ENCODE data around the gene HS3ST3B1. TPM values are rescaled to one million over a fixed set of nuclear protein-coding genes. Genes with fewer than 3 reads are reported as not detected.
A peak's percentile ranks its signal among the peaks of the same experiment; 100 is the strongest.

The HS3ST3B1 gene
- total RNA-seq, 1 donor from 2014 or later, result 3.6 TPM

DNA sequence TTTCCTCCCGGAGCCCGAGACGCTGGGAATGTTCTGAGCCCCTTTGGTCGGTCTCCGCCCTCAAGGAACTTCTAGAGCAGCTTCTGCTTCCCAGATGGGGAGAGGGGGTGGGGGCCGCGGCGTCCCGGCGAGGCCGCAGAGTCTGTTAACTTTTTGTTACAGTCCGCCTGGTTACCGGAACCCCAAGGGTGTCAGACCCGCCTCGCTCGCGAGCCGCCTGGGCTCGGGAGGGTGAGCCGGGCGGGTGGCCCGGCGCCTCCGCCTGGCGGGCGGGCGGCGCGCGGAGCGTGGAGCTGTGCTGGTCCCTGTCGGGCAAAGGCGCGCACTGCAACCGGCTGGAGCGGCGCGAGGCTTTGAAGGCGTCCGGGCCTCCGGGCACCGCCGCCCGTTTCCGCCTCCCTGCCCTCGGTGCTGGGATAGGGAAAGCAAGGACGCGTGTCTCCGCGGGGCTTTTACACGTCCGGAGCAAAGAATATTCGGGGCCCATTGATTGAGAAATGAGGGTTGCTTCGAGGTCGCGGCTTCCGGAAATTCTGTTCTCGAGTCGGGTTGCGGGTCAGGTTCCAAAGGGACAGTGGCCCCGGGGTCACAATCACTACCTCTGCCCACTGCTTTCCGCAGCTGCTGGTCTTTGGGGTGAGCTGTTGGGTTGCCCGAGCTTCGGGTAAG is 1.7 kb downstream of the HS3ST3B1 start:
- peak; percentile 94 for DNase-seq (ENCODE audit: low spot score)

DNA sequence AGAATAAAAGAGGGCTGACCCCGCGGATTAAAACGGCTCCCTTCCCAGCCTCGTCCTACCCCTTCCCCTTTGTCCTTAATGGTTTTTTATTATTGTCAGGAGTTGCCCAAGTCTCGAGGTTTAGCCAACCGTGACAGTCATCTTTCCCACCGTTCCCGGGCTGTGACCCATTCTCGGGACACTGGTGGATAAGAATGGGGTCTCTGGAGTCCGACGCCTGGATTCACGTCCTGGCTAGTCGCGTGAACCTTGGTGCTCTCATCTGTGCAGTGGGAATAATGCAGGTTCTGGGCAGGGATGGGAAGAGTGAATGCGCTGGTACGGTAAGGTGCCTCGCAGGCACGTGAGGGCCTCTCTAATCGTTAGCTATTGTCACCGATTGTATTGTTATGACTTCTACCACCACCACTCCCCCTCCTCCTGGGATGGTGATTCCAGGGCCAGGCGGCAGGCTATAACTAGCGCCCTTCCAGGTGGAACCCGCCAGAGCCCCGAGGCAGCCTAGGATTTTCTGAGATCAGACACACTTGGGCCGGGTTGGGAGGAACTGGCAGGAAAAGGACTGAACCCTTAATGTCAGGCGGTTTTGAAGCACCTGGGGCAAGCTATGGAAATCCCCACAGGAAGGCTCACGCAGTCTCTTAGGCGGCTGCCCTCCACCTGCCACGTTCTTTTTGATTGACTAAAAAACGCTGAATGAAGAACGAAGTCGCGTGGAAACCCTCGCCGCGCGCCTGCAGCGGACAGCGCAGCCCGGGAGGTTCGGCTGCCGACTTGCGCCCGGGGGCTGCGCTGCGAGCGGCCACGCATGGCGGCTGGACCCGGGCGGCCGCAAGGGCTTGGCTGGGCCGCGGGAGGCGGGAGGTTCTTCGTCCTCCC is 2.7 kb downstream of the HS3ST3B1 start:
- DNase-seq (ENCODE audit: low spot score), result no peak

DNA sequence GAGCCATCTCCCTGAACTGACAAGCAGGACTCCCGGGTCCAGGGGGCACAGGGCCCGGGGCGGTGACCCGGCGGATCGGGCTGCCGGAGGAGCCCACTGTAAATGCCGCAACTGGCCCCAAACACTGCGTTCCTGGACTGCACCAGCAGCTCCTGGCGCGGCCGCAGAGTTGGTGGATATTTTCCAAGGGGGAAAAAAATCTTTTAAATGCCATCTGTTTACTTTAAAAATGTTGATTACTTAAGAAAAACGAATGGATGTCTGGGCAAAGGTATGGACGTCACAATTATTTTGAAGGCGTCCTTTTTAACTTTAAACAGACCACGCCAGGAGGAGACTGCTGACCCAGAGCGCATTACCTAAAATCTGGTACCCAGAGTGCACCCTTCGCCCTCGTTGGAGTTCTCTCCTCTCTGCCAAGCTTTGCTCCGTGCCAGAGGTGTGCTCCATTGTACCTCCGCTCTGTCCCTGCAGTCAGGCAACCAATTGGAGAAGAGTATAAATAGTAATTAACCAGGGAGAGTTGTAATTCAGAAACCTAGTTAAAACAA is 3.4 kb downstream of the HS3ST3B1 start:
- no peak for DNase-seq (ENCODE audit: low spot score)

DNA sequence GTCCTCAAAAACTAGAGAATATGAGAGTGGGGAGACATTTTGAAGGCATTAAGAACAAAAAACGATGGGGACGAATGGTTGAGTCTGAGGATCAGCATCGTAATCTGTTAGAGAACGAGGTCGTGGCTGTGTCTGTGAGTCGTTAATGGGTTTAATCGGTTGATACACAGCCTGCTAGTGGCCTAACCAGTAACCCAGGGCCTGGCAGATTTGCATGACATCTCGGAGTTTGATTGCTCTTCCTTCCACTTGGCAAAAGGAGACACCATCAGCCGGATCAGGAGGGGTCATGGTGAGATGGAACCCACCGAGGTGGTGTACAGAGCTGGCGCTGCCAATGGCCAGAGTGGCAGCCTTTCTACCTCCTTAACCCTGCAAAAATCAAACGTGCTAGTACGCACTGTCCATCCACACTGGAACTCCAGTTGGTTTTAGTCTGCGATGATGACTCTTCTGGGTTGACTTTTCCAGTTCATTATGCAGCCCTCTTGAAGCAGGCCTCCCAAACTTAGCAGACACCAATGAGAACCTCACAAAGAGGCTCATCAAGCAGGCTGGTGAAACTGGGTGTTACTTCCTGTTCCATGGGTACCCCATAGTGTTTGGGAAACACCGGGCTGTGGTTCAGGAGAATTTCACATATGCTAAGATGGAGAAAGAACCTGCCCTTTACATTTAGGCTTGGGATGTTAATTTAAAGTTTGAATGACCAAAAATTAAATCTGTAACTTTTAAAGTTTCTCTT is 4.1 kb downstream of the HS3ST3B1 start:
- DNase-seq (ENCODE audit: low spot score), result no peak

DNA sequence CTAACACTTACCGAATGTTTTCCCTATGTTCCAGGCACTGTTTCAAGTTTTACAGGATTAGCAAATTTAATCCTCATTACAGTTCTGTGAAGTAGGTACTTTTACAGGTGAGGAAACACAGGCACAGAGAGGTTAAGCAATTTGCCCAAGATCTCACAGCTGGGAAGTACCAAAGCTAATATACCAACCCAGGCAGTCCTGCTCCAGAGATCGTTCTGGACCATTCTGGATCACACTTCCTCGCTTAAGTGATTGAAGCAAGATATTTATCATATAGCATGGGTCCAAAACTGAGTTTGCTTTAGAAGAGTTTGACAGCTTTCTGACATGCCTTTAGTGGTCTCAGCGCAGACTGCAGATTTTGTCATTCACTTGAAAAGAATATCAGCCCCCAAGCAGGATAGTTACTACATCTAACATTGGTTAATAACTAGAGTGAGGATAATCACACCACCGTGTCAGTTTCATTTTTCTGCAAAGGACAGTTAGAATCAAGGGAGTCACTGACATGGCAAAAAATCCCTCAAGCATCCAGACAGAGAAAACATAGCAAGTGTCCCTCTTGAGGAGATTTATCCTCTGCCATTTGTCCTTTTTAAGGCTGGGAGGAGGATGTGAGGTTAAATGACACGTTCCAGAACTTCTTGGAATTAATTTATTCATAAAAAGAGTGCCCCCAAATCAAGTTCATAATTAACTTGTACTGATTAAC is 5.1 kb downstream of the HS3ST3B1 start:
- DNase-seq (ENCODE audit: low spot score), result no peak

DNA sequence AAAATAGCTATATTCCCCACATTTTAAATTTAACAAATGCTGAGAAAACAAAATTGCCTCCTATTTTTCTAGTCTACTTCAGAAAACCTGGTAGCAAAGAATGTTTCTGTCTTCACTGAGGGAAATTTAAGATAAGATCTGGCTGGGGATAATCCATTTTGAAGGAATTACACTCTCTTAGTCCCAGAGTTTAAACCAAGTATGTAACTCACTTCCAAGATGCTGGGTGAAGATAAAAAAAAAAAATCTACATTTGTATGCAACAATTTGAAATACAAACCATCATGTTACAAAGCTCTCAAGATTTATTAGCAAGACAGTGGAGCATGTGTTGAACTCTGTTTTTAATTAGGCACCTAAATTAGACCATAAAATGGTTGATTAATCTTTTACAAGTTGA is 5.7 kb downstream of the HS3ST3B1 start:
- no peak for DNase-seq (ENCODE audit: low spot score)

DNA sequence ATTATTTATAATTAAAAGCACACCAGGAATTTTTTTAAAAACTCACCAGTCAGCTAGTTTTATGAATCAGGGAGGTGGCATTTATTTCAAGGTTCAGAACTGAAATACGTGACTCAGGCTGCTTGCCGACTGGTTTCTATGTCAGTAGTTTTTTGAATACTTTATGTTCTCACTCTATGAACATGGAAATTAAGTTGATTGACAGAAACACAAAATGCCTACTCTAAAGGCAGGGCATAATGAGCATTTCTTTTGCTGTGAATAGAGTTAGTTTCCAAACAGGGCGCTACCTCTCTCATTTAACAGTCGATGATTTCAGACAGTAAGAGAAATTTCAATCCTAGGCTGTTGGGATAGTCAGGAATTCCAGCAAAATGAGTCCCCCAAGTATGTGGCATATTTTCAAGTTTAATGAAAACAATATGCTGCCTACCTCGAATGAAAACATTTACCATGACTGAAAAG is 6.7 kb downstream of the HS3ST3B1 start:
- DNase-seq (ENCODE audit: low spot score), result no peak

DNA sequence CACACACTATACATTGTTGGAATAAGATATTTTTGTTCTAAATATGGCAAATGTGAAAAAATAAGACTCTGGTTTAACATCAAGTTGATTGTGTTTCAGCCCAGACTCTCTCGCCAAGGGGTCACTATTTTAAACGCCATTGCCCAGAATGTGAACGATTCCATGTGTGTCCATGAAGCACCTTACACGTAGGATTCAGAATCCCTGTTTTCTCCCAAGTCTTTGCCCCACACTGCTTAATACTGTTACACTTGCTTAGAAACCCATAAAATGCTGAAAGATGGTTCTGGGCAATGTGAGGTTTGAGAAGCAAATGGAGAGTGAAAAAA is 7.7 kb downstream of the HS3ST3B1 start:
- no peak for DNase-seq (ENCODE audit: low spot score)

DNA sequence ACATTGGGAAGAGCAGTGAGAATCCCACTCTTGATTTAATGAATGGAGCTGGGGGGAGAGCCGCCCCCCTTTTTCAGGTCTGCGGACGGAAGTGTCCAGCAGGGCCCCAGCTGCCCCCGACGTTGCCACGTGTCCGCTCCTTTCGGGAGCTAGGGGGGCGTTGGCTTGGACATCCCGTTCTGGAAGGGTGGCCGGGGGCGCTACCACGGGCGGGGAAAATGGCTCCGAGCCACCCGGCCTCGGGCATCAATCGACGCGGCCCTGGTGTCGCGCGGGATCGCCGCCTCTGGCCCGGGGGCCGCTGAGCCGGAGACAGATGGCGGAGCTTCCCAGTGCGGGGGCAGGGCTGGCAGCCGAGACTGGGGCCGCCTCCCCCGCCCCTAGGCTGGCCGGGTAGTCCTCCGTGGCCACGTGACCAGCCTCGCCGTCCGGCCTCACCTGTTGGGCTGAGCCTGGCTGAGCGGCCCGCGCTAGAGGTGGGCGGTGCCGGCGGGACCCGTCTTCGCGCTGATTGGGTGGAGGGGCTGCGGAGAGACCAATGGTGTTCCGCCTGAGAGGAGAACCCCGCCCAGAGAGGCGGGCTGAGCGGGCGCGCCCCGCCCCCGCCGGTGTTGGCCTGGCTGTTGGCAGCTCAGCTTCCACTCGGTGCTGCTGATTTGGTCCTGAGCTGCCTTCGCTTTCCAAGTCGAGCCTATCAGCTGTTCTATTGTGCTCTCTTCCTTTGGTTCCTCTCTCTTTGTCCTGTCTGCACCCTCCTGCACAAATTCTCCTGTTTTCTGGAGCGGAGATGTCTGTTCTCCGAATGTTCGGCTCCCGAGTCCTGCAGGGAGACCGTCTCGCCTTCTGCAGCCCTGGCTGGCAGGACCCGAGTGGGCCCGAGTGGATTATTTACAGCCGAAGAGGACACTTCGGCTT is 8.3 kb downstream of the HS3ST3B1 start:
- DNase-seq (ENCODE audit: low spot score), result peak; percentile 94

DNA sequence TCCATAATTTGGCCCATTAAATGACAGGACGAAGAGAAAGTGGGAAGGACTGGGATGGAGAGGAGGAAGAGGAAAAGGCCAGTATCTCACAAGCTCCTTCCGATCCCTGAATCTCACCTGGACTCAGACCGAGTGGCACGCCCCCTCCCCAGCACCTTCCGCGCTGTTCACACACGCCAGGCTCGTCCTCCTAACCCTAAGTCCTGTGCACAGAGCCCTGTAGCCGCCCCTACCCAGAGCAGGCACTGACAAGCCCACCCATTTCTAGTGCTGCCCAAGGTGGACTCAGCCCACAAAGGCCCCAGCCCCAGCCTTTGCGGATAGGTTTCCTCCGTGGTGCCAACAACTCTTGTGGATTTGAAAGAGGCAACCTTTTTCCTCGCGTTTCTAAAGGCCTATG is 9.2 kb downstream of the HS3ST3B1 start:
- DNase-seq (ENCODE audit: low spot score), result no peak

DNA sequence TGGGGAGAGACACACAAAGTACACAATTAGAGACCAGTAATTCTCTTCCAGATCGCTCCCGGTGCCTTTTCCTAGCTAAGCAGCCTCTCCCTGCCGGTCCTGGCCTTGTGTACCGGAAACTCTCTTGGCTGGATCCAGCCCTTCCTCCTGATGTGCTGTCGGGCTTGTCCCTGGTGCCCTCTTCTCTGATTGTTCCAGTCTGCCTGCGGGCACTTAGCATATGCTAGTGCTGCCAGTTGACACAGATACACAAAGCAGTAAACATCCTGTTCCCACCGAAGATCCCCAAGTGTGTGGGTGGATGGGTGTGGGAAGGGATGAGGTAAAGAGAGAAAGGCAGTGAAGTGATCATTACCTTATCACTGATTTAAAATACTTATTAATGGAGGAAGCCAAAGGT is 9.7 kb downstream of the HS3ST3B1 start:
- no peak for DNase-seq (ENCODE audit: low spot score)

DNA sequence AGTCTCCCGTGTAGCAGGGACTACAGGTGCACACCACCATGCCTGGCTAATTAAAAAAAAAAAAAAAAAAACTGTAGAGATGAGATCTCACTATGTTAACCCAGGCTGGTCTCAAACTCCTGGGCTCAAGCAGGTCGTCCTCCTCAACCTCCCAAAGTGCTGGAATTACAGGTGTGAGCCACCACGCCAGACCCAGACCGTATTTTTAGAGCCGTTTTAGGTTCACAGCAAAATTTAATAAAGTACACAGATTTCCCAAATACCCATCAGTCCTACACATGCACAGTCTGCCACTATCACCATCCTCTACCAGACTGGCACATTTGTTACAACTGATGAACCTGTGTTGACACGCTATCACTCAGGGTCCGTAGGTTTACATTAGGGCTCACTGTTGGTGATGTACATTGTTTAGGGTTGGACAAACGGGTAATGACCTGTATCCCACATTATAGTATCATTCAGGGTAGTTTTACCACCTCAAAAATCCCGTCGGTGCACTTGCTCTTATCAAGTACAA is 10.4 kb downstream of the HS3ST3B1 start:
- DNase-seq (ENCODE audit: low spot score), result no peak

DNA sequence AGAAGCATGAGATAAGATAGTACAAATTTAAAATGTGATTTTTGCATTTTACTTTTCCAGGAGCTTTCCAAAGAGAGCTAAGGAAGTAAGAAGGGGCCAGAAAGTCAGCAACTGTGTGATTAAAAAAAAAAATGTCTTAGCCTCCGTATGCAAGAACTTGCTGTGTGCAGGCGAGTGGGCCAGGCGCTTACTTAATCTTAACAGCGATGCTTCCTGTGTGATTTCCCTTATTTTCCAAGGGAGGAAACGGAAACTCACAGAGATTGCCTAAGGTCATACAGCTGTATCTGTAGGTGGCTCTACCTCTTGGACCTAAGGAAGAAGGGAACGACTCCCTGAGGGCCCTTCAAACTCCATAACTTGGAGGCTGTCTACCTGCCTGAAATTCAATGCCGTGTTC is 11.1 kb downstream of the HS3ST3B1 start:
- DNase-seq (ENCODE audit: low spot score), result no peak

DNA sequence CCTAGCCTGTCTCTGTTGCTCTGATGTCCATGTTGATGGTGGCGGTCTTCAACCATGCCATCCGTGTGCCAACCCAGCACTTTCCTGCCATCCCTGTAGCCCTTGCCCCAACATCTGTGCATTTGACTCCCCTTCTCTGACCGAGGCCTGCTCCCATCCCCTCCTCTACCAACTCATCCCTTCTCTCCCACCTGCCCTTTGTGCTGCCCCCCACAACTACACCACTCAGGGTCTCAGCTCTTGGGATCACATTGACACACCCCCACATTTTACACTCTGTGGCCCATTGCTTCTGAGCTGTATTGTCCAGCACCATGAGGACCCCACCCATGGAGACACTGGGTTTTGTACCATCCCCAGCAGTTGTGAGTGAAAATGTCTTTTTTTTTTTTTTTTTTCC is 11.6 kb downstream of the HS3ST3B1 start:
- no peak for DNase-seq (ENCODE audit: low spot score)

DNA sequence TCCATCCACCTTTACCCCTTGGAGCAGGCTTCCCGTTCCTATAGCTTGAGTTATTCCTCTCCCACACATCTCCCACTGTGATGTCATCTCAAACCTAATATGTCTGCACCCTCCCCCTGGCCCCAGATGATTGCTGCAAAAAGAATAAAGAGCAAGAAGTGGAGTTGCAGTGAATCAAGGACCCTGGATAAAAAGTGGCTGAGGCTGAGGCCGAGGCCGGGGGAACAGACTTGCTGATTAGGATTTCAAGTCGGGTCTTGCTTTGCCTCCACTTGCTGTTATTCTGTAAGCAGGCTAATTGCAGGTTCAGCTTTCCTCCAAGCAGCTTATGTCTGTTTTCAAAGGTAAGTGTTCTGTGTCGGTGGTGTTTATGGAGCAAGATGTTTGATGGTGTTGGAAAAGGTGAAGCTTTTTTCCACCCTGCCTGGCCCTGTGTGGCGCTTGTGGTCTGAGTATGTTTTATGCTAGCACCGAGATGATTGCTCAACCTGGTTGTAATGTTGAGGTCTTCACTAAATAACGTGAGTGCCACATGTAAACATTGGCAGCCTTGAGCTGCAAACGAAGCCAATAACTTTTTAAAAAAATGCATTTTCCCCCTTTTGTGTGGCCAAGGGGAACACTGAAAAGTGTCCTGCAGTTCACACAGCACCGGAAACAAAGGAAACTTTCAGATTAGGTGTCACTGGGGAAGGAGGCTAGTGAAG is 15.4 kb downstream of the HS3ST3B1 start:
- DNase-seq (ENCODE audit: low spot score), result no peak

DNA sequence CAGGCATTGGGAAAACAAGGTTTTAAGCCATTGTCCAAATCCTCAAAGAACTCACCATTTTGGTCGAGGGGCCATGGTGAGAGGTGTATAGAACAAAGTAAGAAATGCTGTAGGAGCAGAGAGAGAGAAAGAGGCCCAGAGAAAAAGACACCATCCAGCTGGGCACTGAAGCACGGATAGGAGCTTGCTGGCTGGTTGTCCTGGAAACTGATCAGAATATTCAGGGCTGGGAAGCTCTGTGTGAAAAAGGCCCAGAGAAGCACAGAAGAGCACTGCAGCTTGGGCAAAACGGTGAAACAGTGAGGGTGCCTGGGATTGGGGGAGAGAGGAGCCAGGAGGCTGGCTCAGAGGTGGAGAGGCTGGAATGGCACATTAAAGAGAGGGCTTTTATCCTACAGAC is 16.5 kb downstream of the HS3ST3B1 start:
- DNase-seq (ENCODE audit: low spot score), result no peak

DNA sequence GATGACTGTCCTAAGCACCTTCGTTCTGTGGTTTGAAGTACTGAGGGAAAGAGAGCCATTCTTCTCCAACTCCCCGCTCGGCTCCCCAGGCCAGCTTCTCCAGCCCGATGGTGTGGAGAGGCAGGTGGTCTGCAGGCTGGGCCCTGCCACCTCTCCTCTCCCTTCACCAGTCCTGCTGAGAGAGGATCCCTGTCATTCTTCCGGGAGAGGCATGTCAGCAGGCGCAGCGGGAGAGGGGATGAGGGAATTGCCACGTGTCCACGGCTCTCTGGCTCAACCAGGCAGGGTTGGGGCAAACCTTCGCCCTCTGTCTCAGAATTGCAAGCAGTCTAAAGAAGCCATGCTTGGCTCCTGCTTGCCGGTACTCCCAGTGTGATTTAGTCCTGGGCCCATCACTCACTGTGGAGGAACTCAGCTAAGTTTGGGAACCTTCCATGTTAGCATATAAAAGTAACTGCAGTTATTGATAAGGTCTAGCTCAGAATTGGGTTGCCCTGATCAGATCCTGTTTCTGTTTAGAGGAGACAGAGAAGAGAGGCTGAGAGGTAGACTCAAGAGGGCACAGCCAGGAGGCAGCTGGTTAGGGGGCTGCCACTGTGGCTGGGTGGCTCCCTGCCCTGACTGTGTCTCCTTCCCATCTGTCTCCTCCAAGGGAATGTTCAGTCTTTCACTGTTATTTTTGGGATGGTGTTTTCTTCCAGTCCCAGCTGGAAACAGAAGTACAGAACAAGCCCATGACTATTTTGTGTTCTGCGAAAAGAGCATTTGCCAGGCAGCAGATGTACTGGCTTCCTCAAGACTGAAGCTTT is 17.4 kb downstream of the HS3ST3B1 start:
- DNase-seq (ENCODE audit: low spot score), result no peak

DNA sequence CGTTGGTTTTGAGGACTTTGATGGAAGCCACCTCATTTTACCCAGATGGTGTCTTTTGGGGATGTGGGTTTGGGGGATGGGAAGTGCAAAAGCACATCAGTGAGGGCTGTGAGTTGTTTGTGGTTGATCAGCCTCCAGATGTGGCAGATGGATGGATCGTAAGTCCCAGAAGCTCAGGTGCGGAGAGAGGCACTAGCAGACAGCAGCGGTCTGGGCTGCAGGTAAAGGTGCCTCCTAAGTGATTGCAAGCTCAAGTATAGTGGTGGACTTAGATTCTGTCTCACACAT is 18.0 kb downstream of the HS3ST3B1 start:
- DNase-seq (ENCODE audit: low spot score), result no peak

DNA sequence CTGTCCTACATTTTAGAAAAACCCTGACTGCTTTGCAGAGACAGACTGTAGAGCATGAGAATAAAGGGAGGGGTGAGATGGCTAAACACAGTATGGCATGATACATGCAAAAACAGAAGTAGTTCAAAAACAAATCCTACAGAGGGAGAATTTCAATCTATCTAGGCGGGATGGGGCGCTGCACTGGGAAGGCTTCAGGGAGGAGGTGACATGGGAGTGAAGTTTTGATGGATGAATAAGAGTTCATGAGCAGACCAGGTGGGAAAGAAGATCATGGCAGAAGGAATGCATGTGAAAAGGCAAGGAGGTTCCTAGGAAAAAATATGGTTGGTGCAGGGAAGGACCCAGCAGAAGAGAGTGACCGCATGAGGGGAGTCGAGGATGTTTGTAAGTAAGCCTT is 19.2 kb downstream of the HS3ST3B1 start:
- no peak for DNase-seq (ENCODE audit: low spot score)

Measured in mesenteric fat pad (tissue), 1 donor.